H9 (cell line): Measurements from ENCODE around the gene LARP1. TPM values are rescaled to one million over a fixed set of nuclear protein-coding genes. Genes with fewer than 3 reads are reported as not detected.

Source experiments
- DNase-seq: peaks from one replicate; pipeline ENCODE4 v3.0.0-alpha.2; 2017
- H2AFZ ChIP-seq: one replicate; pipeline ENCODE4 v1.6.1; 2013; ENCODE audit warnings: mild to moderate bottlenecking, low read length, control low read depth, moderate library complexity
- H2AK5ac ChIP-seq: 2 replicates; pipeline ENCODE4 v1.6.1; 2013; ENCODE audit warnings: low read length, control low read depth, mixed read lengths; ENCODE audit not compliant: insufficient read length
- H2BK120ac ChIP-seq: one replicate; pipeline ENCODE4 v1.6.1; 2013; ENCODE audit warnings: low read depth, mild to moderate bottlenecking, low read length, control low read depth, inconsistent platforms; ENCODE audit not compliant: poor library complexity, severe bottlenecking
- H2BK12ac ChIP-seq: 2 replicates; pipeline ENCODE4 v1.6.1; 2013; ENCODE audit warnings: low read length, control low read depth, mixed read lengths, low read depth; ENCODE audit not compliant: insufficient read length
- H2BK15ac ChIP-seq: 2 replicates; pipeline ENCODE4 v1.6.1; 2013; ENCODE audit warnings: low read depth, low read length, control low read depth
- H2BK20ac ChIP-seq: one replicate; pipeline ENCODE4 v1.6.1; 2013; ENCODE audit warnings: low read depth, mild to moderate bottlenecking, low read length, control low read depth, inconsistent platforms; ENCODE audit not compliant: poor library complexity, severe bottlenecking
- H2BK5ac ChIP-seq: 2 replicates; pipeline ENCODE4 v1.6.1; 2013; ENCODE audit warnings: low read length, control low read depth, mixed read lengths; ENCODE audit not compliant: insufficient read length
- H3K14ac ChIP-seq: 2 replicates; pipeline ENCODE4 v1.6.1; 2013; ENCODE audit warnings: low read length, control low read depth; ENCODE audit not compliant: insufficient read depth
- H3K18ac ChIP-seq: 2 replicates; pipeline ENCODE4 v1.6.1; 2013; ENCODE audit warnings: low read depth, mild to moderate bottlenecking, mixed read lengths, low read length, control low read depth; ENCODE audit not compliant: insufficient read length
- H3K23ac ChIP-seq: 2 replicates; pipeline ENCODE4 v1.6.1; 2013; ENCODE audit warnings: low read length, control low read depth, mixed read lengths, low read depth; ENCODE audit not compliant: insufficient read length
- H3K23me2 ChIP-seq: 2 replicates; pipeline ENCODE4 v1.6.1; 2013; ENCODE audit warnings: low read depth, mild to moderate bottlenecking, mixed read lengths, low read length, control low read depth; ENCODE audit not compliant: insufficient read length, poor library complexity, severe bottlenecking
- H3K27ac ChIP-seq: 2 replicates; pipeline ENCODE4 v1.5.1; 2013; ENCODE audit warnings: low read length, control low read depth, mixed read lengths, low read depth; ENCODE audit not compliant: insufficient read length
- H3K27me3 ChIP-seq: 2 replicates; pipeline ENCODE4 v1.6.1; 2013; ENCODE audit warnings: low read length, control low read depth, inconsistent platforms; ENCODE audit not compliant: insufficient read depth
- H3K4ac ChIP-seq: 2 replicates; pipeline ENCODE4 v1.6.1; 2013; ENCODE audit warnings: low read depth, mild to moderate bottlenecking, control low read depth, inconsistent platforms, low read length, moderate library complexity
- H3K4me1 ChIP-seq: 2 replicates; pipeline ENCODE4 v1.6.1; 2013; ENCODE audit warnings: low read length, control low read depth, inconsistent platforms; ENCODE audit not compliant: insufficient read depth
- H3K4me2 ChIP-seq: 2 replicates; pipeline ENCODE4 v1.6.1; 2013; ENCODE audit warnings: low read length, control low read depth, mixed read lengths; ENCODE audit not compliant: insufficient read length, insufficient read depth
- H3K56ac ChIP-seq: 2 replicates; pipeline ENCODE4 v1.6.1; 2013; ENCODE audit warnings: low read depth, mild to moderate bottlenecking, mixed read lengths, low read length, control low read depth; ENCODE audit not compliant: insufficient read length
- H3K79me1 ChIP-seq: 2 replicates; pipeline ENCODE4 v1.6.1; 2013; ENCODE audit warnings: low read depth, mild to moderate bottlenecking, moderate library complexity, low read length, control low read depth, inconsistent platforms; ENCODE audit not compliant: insufficient read depth, poor library complexity, severe bottlenecking
- H3K79me2 ChIP-seq: 2 replicates; pipeline ENCODE4 v1.6.1; 2013; ENCODE audit warnings: low read length, control low read depth, inconsistent platforms; ENCODE audit not compliant: insufficient read depth
- H3K9ac ChIP-seq: 2 replicates; pipeline ENCODE4 v1.6.1; 2013; ENCODE audit warnings: low read length, control low read depth, mixed read lengths; ENCODE audit not compliant: insufficient read length; ENCODE audit errors: extremely low read depth
- H3K9me3 ChIP-seq: one replicate; pipeline ENCODE4 v1.6.1; 2013; ENCODE audit warnings: low read depth, low read length, inconsistent platforms; ENCODE audit not compliant: control insufficient read depth
- H3T11ph ChIP-seq: one replicate; pipeline ENCODE4 v1.6.1; 2013; ENCODE audit warnings: mild to moderate bottlenecking, low read length, control low read depth, inconsistent platforms
- H4K20me1 ChIP-seq: one replicate; pipeline ENCODE4 v1.6.1; 2013; ENCODE audit not compliant: control insufficient read depth, insufficient read length, insufficient read depth
- H4K5ac ChIP-seq: 2 replicates; pipeline ENCODE4 v1.6.1; 2013; ENCODE audit warnings: low read depth, mild to moderate bottlenecking, mixed read lengths, low read length, control low read depth; ENCODE audit not compliant: insufficient read length
- H4K8ac ChIP-seq: replicated peaks from 2 replicates; pipeline ENCODE4 v1.6.1; 2013; ENCODE audit warnings: low read length, control low read depth, mixed read lengths, low read depth; ENCODE audit not compliant: insufficient read length
- H4K91ac ChIP-seq: 2 replicates; pipeline ENCODE4 v1.6.1; 2013; ENCODE audit warnings: low read depth, mild to moderate bottlenecking, moderate library complexity, mixed read lengths, low read length, control low read depth; ENCODE audit not compliant: insufficient read length
- H3K27ac Mint-ChIP-seq, 3 experiments: 2 replicates in 2 of 3; 3 replicates in 1 of 3; pipeline ENCODE4 v1.8.0; 2020 to 2021; ENCODE audit warnings: mixed read lengths in 3 of 3, mild to moderate bottlenecking in 1 of 3, moderate library complexity in 1 of 3
- H3K27me3 Mint-ChIP-seq: 2 replicates; pipeline ENCODE4 v1.8.0; 2021; ENCODE audit warnings: low read depth, mild to moderate bottlenecking, moderate library complexity, mixed read lengths
- H3K36me3 Mint-ChIP-seq, 3 experiments: 2 replicates in 2 of 3; 3 replicates in 1 of 3; pipeline ENCODE4 v1.8.0; 2020 to 2021; ENCODE audit warnings: low read depth in 3 of 3, mixed read lengths in 3 of 3; ENCODE audit not compliant: insufficient read depth in 1 of 3
- H3K4me1 Mint-ChIP-seq, 2 experiments: 2 replicates each; pipeline ENCODE4 v1.8.0; 2020; ENCODE audit warnings: mixed read lengths in 2 of 2
- H3K4me3 Mint-ChIP-seq, 2 experiments: 2 replicates in 1 of 2; 3 replicates in 1 of 2; pipeline ENCODE4 v1.8.0; 2020 to 2021; ENCODE audit warnings: mild to moderate bottlenecking in 2 of 2, mixed read lengths in 2 of 2, moderate library complexity in 1 of 2
- H3K9me3 Mint-ChIP-seq, 2 experiments: 2 replicates in 1 of 2; 3 replicates in 1 of 2; pipeline ENCODE4 v1.8.0; 2020; ENCODE audit warnings: mild to moderate bottlenecking in 2 of 2, mixed read lengths in 2 of 2, moderate library complexity in 1 of 2
- CTCF ChIP-seq: fragments of 200-600 bp; sonication (generic); conservative IDR thresholded peaks from 3 replicates; pipeline ENCODE4 v1.8.0; 2021; ENCODE audit warnings: antibody characterized with exemption, mild to moderate bottlenecking
- WGBS: extraction: QIAGEN DNeasy Blood & Tissue Kit; methylation state at CpG from one replicate; pipeline ENCODE4 v1.1.7; 2013; ENCODE audit warnings: missing lambda C conversion rate, low lambda C conversion rate, mixed read lengths; ENCODE audit not compliant: insufficient read length; ENCODE audit errors: extremely low coverage; 5-methylcytosine and 5-hydroxymethylcytosine counted together
- total RNA-seq: library from RNA; stranded (reverse); gene quantifications from 2 replicates; pipeline ENCODE4 v1.2.1, GENCODE V29; 2021

Gene LARP1
- total RNA-seq, 1 experiment from 2014 or later, result 405 TPM

GRCh38 chr5:154797762-154798161 lies 42.6 kb downstream of the LARP1 start:
- H3K27ac ChIP-seq, result no peak overlapping the region
- H3K56ac ChIP-seq, result no peak overlapping the region
- H2BK120ac ChIP-seq, result no peak overlapping the region
- H2AFZ ChIP-seq, result no peak overlapping the region
- Mint-ChIP-seq H3K27me3 (no peaks in the 10 kb centered on the region; the same call in 1 of the 2 replicates), H3K4me3 (no peak overlapping the region), H3K4me1 (no peaks in the 10 kb centered on the region), H3K9me3 (no peaks in the 10 kb centered on the region), H3K27ac (no peak overlapping the region), H3K36me3 (peaks cover 78 to 93% (median 91%) of the 10 kb centered on the region in 3 experiments; a peak in 6 of 7 replicates)
- WGBS, result no CpG with 5 or more reads among the region's 4 CpGs
- no peak overlapping the region for H3K4me2 ChIP-seq
- no peak overlapping the region for H2BK20ac ChIP-seq
- no peak for DNase-seq
- H3K27me3 ChIP-seq, result no peaks in the 10 kb centered on the region
- no peak for TF ChIP-seq CTCF
- H3K23ac ChIP-seq, result no peak overlapping the region
- H3K4me1 ChIP-seq, result no peaks in the 10 kb centered on the region
- H3K9ac ChIP-seq, result no peak overlapping the region
- H2BK12ac ChIP-seq, result no peak overlapping the region
- no peak overlapping the region for H3K18ac ChIP-seq
- no peak overlapping the region for H4K5ac ChIP-seq
- no peak overlapping the region for H3T11ph ChIP-seq
- no peak overlapping the region for H2BK5ac ChIP-seq
- H3K9me3 ChIP-seq, result no peaks in the 10 kb centered on the region
- no peak overlapping the region for H3K4ac ChIP-seq
- no peak overlapping the region for H4K91ac ChIP-seq
- H2BK15ac ChIP-seq, result no peak overlapping the region
- H3K23me2 ChIP-seq, result no peaks in the 10 kb centered on the region
- H2AK5ac ChIP-seq, result no peak overlapping the region
- H3K79me1 ChIP-seq, result peaks cover 3% of the 10 kb centered on the region
- H4K8ac ChIP-seq, result no peak overlapping the region
- no peak overlapping the region for H3K14ac ChIP-seq
- no peaks in the 10 kb centered on the region for H3K79me2 ChIP-seq
- no peaks in the 10 kb centered on the region for H4K20me1 ChIP-seq
